Iris pigment epithelial cell (primary cell): Measurements from ENCODE around the gene RDM1.

Source experiments
- DNase-seq: peaks from one replicate; pipeline ENCODE4 v3.0.0-alpha.2; 2011; ENCODE audit warnings: low read depth

RDM1 gene

DNA sequence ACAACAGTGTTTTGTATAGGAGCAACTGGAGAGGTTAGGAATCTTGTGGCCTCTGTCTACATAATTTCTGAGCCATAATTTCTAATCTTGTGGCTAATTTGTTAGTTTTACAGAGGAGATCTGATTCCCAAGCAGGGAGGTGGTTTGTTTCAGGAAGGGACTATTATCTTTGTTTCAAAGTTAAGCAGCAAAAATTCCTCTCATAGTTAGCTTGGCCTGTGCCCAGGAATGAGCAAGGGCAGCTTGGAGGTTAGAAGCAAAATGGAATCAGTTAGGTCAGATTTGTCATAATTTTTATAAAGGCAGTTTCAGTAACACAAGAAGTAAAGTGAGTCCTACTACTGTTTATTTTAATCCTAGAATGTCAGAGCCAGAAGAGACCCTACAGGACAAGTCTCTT is 2.0 kb upstream of the RDM1 start:
- peak; percentile 24 for DNase-seq

DNA sequence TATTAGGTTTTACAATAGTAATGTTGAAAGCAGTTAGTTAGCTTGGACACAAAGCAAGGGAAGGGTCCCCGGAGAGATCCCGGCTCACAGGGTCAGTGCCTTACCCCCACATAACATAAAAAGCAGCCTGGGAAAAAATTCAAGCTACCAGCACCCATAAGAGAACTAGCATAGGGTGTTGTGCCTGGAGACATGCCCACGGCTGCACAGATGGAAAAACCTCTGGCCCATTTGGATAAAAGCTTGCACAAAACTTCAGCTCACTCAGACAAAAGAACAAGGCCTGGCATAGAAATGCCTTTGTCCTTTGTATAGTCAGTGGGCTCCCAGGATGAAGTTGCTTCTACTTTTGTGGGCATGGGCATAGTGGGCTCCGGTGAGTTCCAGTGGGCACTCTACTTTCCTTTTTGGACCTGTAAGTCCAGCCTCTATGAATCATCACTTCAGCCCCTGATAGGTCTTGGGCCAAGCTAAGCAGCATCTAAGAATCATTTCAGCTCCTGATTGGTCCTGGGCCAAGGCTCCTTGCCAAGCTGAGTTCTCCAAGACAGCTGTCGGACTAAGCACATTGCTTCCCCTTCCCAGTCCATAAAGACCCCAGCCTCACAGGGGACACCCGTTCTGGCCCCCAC is 1.3 kb upstream of the RDM1 start:
- DNase-seq = peak; percentile 69

DNA sequence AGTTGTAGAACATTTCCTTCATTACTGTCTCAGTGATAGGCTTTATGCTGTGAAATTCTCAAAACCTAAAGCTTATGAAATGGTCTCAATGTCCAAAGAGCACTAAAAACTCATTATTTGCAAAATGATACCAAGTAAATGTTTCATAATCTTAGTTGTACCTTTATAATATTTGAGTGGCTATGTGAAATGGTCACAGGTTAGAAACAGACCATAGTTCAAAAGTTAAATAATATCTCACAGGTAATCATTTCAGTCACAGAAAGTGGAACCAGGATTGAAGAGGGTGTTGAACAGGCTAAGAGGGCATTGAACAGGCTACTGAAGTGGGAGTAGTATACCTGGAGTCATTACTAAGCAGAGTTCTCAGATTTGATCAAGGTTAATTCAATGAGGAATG is 2.9 kb downstream of the RDM1 start:
- DNase-seq = no peak

DNA sequence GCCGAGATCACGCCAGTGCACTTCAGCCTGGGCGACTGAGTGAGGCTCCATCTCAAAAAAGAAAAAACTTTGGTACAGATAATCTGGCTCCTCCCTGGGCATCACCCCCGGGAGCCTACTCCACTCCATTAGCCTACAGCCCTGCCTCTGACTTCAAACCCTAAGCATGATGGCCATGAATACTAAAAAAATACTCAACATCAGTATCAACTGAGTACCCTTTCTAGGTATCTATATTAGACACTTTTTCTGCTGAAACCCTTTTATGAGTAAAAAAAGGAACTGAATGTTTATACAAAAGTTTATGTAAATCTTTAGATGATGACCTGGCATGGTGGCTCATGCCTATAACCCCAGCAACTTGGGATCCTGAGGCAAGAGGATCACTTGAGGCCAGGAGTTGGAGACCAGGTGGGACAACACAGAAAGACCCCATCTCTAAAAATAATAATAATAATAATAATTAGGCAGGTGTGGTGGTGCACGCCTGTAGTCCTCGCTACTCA is 6.9 kb downstream of the RDM1 start:
- no peak for DNase-seq

DNA sequence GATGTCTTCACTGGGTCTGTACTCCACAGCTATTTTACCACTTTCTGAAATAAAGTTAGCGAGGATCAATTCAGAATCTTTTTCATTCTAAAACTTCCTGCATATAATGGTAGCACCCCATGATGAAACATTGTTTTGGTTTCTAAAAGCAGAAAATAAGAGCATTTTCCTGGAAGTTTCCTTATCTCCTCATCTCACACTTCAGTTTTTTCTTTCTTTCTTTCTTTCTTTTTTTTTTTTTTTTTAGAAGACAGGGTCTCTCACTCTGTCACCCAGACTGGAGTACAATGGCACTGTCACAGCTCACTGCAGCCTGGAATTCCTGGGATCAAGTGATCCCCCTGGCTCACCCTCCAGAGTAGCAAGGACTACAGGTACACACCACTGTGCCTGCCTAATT is 10.3 kb downstream of the RDM1 start:
- no peak for DNase-seq

DNA sequence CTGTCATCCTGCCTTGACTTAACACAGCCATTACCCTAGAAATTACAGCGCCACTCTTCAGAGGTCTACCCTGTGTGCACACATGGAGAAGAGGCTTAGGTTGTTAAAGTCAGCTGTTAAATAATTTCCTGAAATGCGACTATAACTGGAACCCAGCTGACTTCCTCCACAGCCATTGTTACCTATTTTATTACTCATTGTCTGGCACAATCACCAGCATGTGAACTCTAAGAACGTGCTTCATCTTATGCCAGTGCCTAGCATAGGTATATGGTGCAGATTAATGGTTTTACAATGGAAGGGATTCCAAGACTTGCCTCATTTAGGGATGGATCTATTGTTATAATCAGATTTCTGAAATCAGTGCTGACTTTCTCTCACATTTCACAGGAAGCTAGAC is 11.9 kb downstream of the RDM1 start:
- no peak for DNase-seq

DNA sequence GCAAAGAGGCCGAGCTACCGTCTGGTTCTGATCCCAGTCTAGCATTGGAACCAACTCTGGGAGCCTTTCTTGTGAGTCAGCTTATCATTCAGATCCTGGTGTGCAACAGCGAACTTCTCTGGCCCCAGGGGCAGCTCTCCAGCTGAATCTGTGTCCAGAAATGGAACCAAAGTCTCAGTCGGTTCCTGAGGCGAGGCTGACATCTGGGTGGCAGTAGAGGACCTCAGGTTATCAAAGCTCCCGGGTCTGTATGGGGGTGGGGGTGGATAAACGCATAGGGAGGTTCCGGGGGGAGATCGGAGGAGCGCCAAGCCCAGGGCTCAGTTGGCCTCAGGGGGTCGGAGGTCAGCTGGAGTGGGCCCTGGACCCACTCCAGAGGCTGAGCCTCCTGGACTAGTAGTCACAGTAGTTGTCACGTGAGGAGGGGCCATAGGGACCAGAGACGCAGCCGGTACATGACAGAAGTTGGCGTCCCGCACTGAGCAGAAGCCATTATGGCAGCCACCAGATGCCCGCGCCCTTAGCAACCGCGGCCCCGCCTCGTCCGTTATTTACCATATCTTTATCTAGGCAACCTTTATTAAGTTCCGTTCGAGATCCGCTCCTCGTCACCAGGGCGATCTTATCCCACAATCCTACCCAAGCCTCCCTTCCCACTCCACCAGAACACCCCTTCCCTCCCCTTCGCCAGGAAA is 12.9 kb downstream of the RDM1 start:
- DNase-seq = no peak

DNA sequence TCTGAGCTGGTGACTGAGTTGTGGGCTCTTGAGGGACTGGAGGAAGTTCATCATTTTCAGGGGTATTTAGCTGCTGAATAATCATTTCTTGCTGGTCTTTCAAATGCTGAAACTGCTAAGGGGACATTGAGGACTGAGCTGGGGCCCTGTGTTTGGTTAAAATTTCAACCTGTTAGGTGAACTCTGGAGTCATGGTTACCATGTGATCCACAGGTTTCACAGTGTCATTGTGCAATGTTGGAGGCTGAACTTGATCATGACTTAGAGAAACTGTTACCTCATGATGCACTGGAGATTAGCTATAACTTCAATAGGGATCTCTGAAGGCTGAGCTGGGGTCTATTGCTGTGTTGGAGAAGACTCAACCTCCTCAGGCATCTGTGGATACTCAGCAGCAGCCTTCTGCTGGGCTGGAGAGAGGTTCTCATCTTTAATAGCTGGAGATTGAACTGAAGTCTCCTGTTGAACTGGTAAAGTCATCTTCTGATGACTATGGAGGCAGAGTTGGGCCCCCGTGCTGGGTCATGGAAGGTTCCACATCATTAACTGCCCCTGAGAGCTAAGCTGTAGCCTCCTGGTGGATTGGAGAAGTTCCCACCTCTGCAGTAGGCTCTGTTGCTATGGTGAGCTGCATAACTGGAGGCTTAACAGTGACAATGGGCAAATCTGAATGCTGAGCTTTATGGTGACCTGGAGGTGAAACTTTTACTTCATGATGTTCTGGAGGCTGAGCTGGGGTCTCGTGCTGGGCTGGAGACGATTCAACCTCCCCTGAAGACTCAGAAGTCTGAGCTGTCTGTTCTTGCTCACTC is 15.2 kb downstream of the RDM1 start:
- no peak for DNase-seq

DNA sequence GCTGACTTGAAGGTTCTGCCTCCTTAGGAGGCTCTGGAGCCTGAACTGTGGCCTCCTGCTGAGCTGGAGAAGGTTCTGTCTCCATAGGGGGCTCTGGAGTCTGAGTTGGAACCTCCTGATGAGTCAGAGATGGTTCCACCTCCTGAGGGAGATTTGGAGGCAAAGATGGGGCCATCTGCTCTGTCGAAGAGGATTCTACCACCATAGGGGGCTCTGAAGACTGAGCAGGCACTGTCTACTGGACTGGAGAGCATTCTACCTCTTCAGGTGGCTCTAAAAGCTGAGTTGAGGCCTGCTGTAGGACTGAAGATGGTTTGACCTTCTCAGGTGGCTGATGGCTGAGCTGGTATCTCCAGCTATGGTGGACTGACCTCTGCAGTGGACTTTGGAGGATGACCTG is 16.2 kb downstream of the RDM1 start:
- no peak for DNase-seq

DNA sequence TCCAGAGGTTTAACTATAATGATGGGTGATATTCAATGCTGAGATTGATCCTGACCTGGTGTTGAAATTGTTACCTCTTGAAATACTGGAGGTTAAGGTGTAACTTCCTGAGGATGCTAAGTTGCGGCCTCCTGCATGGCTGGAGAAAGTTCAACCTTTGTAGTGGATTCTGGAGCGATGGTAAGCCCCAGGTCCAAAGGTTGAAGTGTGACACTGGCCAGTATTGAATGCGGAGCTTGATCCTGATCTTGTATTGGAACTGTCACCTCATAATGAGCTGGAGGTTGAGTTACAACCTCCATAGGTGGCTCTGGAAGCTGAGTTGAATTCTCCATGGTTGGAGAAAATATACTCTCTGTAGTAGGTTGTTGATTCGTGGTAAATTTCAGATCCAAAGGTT is 17.0 kb downstream of the RDM1 start:
- DNase-seq = no peak

DNA sequence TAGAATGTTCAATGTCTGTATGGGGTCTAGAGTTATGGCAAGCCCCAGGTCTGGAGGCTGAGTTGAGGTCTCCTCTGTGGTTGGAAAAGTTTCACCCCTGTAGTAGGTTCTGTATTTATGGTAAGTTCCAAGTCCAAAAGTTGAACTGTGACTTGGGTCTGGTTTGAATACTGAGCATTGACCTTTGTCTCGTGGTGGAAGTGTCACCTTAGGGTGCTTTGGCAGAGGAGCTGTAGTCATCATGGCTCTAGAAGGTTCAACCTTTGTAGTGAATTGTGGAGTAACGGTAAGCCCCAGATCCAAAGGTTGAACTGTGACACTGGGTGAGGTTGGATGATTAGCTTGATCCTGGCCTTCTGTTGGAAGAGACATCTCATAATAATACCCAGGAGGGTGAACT is 17.6 kb downstream of the RDM1 start:
- DNase-seq = no peak

DNA sequence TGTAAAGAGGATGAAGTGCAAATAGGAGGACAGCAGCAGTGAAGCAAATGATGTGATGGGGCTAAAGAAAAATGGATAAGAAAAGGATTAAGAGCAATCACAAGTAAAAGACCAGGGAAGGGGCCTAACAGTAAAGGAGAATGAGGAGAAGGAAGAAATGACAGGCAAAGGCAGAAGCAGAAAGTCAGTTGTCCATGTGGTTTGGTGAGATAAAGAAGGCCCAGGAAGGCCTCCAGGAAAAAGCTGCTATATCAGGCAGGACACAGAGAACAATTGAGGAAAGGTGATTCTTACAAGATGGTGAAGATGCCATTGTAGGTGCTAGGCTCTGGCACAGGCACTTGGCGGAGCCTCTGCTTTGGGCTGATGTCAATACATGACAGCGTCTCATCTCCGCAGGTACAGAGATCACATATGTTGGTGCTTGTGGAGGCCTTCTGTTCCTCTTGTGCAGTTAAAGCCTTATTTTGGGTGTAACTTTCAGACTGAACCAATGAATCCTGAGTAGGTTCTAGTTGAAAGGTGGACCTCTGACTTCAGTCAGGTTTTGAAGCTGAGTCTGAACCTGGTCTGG is 18.1 kb downstream of the RDM1 start:
- no peak for DNase-seq

DNA sequence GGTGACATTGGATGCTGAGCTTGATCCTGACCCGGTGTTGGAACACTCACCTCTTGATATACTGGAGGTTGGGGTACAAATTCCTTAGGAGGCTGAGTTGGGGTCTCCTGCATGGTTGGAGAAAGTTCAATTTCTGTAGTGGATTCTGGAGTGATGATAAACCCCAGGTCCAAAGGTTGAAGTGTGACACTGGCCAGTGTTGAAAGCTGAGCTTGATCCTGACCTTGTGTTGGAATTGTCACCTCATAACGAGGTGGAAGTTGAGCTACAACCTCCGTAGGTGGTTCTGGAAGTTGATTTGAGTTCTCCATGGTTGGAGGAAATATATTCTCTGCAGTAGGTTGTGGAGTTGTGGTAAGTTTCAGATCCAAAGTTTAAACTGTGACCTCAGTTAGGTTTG is 21.2 kb downstream of the RDM1 start:
- DNase-seq = no peak

DNA sequence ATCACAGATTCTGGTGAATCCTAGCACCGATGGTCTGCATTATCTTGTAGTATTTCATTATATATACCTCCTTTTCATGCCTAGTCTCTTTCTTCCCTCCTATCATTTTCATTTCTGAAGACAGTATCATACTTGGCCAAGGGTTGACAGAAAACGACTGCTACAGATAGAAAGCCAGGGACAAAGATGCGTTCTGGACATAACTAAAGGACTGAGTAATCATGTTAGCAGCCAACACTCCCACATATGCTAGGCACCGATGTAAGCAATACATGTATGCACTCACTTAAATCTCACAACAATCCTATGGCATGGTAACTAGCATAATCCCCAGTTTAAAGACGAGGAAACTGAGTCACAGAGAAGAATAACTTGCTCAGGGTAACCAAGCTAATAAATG is 22.9 kb downstream of the RDM1 start:
- no peak for DNase-seq

DNA sequence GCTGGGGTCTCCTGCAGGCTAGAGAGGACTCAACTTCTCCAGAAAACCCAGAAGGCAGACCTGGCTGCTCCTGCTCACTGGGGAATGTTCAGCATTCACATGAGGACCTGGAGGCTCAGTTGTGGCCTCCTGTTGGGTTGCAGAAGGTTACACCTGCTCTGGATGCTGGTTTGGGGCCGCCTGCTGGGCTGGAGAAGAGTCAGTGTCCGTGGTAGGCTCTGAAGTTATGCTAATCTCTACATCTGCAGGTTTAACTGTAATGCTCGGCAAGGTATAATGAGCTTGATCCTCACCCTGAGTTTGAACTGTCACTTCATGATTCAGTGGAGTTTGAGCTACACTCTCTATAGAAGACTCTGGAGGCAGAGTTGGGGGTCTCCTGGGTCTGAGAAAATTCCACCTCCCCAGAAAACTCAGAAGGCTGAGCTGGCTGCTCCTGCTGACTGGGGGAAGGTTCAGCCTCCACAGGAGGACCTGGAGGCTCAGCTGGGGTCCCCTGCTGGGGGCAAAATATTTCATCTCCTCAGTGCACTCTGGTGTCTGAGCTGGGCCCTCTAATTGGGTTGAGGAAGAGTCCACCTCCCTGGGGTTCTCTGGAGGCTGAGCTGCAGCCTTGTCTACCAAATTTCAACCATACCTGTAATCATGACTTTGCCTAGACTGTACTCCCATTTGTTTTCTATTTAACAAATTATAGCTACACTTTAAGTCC is 23.5 kb downstream of the RDM1 start:
- no peak for DNase-seq

DNA sequence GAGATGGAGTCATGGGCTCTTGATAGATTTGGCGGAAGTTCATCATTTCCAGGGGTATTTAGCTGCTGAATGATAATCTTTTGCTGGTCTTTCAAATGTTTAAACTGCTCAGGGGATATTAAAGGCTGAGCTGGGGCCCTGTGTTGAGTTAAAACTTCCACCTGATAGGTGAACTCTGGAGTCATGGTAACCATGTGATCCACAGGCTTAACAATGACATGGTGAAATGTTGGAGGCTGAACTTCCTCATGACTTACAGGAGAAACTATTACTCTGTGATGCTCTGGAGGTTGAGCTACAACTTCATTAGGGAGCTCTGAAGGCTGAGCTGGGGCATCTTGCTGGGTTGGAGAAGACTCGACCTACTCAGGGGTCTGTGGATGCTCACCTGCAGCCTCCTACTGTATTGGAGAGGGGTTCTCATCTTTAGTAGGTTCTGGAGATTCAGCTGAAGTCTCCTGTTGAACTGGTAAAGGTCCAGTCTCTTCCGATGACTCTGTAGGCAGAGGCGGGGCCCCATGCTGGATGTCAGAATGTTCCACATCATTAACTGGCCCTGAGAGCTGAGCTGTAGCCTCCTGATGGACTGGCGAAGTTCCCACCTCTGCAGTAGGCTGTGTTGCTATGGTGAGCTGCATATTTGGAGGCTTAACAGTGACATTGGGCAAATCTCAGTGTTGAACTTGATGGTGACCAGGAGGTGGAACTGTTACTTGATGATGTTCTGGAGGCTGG is 24.2 kb downstream of the RDM1 start:
- DNase-seq = peak; percentile 47

DNA sequence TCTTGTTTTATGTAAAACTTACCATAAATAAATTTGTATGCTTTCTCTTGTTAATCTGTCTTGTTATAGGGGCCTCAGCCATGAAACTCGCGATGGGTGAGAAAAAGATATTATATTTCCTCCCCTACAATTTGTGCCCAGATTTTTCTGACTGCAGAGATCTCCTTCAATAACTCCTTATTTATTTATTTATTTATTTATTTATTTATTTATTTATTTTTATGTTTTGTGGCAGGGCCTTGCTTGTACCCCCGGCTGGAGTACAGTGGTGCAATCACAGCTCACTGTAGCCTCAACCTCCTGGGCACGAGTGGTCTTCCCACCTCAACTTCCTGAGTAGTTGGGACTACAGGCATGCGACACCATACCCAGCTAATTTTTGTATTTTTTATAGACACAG is 27.1 kb downstream of the RDM1 start:
- no peak for DNase-seq

DNA sequence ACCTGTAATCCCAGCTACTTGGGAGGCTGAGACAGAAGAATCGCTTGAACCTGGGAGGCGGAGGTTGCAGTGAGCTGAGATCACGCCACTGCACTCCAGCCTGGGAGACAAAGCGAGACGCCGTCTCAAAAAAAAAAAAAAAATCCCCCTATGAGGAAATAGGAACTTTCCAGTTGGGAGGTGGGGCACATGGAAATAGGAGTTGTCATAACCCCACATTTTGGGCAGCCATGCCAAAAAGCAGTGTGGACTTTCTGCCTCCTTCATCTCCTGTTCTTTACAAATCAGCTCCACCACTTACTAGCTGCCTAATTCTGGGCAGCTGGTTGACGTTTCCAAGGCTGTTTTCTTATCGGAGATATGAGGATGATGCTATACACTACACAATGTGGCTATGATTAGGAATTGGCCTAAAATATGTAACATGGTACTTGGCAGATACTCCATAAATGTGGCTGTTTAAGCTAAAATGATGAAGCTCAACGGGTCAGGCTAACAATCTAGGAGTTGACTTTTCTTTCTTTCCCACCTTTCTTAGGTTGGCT is 28.9 kb downstream of the RDM1 start:
- no peak for DNase-seq

DNA sequence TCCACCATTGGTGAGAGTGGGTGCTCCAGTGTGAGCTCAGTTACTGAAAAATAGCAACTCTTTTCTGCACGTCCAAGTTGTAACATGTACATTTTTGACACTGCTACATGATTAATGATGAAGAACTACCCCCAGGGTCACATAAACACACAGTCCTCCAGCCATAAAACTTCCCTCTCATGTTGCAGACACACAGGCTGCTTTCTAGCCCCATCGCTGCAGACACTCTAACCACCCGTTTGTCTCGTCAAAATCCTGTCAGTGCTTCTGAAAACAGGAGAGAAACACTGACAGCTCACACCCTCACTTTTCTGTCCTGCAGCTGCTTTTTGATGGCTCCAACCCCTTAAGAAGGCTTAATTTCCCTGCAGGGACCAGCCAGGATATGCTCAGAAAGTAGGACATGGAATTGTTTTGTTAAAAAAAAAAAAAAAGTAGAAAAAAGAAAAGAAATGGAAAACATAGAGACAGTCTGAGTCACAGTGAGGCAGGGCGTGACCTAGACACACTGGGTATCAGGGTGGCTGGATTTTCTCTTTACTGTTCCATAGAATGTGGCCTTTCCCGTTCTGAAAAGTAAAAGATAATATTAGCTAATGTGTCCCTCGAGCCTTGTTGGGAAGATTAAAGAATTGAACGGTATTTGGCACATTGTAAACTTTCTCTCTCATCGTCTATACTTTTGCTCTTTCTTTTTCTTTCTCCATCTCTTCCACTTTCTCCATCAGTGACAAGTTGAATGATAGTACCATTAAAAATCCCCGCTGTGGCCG is 29.7 kb downstream of the RDM1 start:
- DNase-seq = no peak

DNA sequence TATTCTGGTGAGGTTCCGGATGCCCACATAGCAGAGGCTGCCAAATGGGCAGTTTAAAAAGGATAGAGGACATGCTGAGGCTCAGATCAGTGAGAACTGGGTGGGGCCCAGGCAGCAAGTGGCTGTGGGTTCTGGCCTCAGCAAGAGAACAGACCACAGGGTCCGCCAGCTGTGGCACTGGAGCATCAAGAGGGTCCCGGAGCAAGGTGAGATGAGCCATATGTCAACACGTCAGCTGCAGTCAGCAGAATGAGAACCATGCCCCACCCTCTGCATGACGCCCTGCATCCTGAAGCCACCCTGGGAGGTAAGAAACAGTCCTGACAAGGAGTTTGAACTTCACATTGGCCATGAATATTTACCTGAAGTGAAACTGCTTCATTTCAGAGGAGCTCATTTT is 30.3 kb downstream of the RDM1 start:
- no peak for DNase-seq
